Measurements from ENCODE around the gene TNFRSF13B. TPM values are rescaled to one million over a fixed set of nuclear protein-coding genes. Genes with fewer than 3 reads are reported as not detected.
"Not testable (repeated sequence)": the region's sequence is repeated elsewhere in the genome, so short reads cannot be mapped to it uniquely, and the experiment has no call there.

TNFRSF13B gene
- total and polyA plus RNA-seq, 2 donors (not counting 3 experiments of a cell fraction or from before 2014, with no cell fraction given) = not detected

DNA sequence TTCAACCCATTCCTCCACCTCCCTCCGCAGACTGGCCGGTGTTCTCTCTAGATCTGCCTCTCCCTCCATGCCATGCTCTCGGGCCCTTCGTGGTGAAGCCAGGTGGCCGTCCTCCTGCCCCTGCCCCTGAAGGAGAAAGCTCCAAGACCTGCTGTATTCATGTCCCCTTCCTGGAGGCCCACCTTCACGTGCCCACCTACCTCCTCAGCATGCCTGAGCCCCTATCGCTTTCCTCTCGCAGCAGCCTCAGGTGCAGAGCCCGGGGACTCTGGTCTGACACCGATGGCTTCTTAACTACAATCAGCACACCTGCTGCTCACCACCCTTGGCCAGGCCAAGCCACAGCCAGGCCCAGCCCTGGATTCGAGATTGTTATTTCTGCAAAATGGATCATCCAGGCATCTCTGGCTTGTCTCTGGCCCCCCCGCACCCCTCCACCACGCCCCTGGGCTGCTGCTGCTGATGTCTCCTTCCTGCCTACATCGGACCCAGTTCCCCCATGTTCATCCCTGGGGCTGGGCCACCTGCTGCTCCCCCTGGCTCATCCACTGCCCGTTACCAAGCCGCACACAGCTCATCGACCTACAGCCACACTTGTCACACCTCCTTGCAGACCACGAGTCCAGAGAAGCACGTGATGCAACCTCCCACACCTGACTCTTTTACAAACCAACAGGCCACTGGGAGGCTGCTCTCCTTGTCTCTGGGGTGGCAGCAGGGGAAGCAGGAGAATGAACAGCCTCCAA, 32.5 kb upstream of the TNFRSF13B start:
- no peak overlapping the region for H3K27ac ChIP-seq (ENCODE audit: insufficient read depth, low read depth, low read length)
- H3K36me3 ChIP-seq (ENCODE audit: control insufficient read depth in 2 of 2, extremely low read depth in 1 of 2, insufficient read depth in 2 of 2, low read length in 2 of 2) = no peaks in the 10 kb centered on the region
- CTCF ChIA-PET = no interaction called here
- H3K9ac ChIP-seq (replicated peaks; ENCODE audit: extremely low read depth, insufficient read depth, low read length) = no peak overlapping the region
- no peak for DNase-seq (ENCODE audit: low read depth, low spot score)
- H3K9me3 ChIP-seq (replicated peaks; ENCODE audit: control insufficient read depth, insufficient read depth, low read length) = no peaks in the 10 kb centered on the region
- no peaks in the 10 kb centered on the region for H3K79me2 ChIP-seq (ENCODE audit: control insufficient read depth, insufficient read depth, low read length)
- H3K4me3 ChIP-seq (replicated peaks in 1 of 3; ENCODE audit: insufficient read depth in 1 of 3, low read depth in 1 of 3, low read length in 3 of 3) = no peak overlapping the region
- dilution Hi-C loops (cut with MboI; ENCODE audit: extremely low pct_ligation_motif_present, low sequenced_read_pairs) (no loop called here), intact Hi-C loops (cut with micrococcal nuclease) (loop anchor here (5.0 to 10.0 kb wide), 4 partner anchors 60 to 310 kb away; partner anchors contain the start of genes FLCN and PLD6)
- H3K27me3 ChIP-seq (ENCODE audit: control insufficient read depth in 2 of 2, insufficient read depth in 2 of 2, low read length in 2 of 2) = no peaks in the 10 kb centered on the region
- POLR2A ChIA-PET = no interaction called here
- H2AFZ ChIP-seq (ENCODE audit: low read depth, low read length) = no peak overlapping the region
- no peaks in the 10 kb centered on the region for H3K4me1 ChIP-seq (ENCODE audit: control insufficient read depth, extremely low read depth, insufficient read depth, low read length)
- H3K9me1 ChIP-seq (replicated peaks; ENCODE audit: control insufficient read depth, extremely low read depth, insufficient read depth, low read length) = no peaks in the 10 kb centered on the region
- TF ChIP-seq POLR2AphosphoS5 (IDR thresholded peaks at IDR 0.05; ENCODE audit: insufficient read depth, low read depth, low read length) (no peak), POLR2A (IDR thresholded peaks at IDR 0.05; ENCODE audit: low read depth, low read length) (no peak), JUN (IDR thresholded peaks at IDR 0.05; ENCODE audit: borderline replicate concordance, insufficient read depth, insufficient read length, low read depth) (no peak), FOS (IDR thresholded peaks at IDR 0.05; ENCODE audit: borderline replicate concordance, insufficient read depth, low read length) (no peak), MYC (IDR thresholded peaks at IDR 0.05; ENCODE audit: low read depth, low read length) (no peak), GATA2 (IDR thresholded peaks at IDR 0.05; ENCODE audit: insufficient read depth, insufficient read length, low read depth, low read length) (no peak)
- TF ChIP-seq, protein P1, sequence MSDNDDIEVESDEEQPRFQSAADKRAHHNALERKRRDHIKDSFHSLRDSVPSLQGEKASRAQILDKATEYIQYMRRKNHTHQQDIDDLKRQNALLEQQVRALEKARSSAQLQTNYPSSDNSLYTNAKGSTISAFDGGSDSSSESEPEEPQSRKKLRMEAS (IDR thresholded peaks at IDR 0.05; ENCODE audit: insufficient read depth, insufficient read length) = no peak
- TF ChIP-seq, protein P2, sequence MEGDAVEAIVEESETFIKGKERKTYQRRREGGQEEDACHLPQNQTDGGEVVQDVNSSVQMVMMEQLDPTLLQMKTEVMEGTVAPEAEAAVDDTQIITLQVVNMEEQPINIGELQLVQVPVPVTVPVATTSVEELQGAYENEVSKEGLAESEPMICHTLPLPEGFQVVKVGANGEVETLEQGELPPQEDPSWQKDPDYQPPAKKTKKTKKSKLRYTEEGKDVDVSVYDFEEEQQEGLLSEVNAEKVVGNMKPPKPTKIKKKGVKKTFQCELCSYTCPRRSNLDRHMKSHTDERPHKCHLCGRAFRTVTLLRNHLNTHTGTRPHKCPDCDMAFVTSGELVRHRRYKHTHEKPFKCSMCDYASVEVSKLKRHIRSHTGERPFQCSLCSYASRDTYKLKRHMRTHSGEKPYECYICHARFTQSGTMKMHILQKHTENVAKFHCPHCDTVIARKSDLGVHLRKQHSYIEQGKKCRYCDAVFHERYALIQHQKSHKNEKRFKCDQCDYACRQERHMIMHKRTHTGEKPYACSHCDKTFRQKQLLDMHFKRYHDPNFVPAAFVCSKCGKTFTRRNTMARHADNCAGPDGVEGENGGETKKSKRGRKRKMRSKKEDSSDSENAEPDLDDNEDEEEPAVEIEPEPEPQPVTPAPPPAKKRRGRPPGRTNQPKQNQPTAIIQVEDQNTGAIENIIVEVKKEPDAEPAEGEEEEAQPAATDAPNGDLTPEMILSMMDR (IDR thresholded peaks at IDR 0.05; ENCODE audit: extremely low read depth in 1 of 2, insufficient read depth in 1 of 2, low read depth in 1 of 2, low read length in 2 of 2) = no peak
- no peak overlapping the region for H3K4me2 ChIP-seq (ENCODE audit: insufficient read depth, low read length)
- no peak for FAIRE-seq
- H4K20me1 ChIP-seq (replicated peaks; ENCODE audit: control insufficient read depth, extremely low read depth, insufficient read depth, low read length) = no peaks in the 10 kb centered on the region
- no TSS peak for BruUV-seq (replicated peaks)

DNA sequence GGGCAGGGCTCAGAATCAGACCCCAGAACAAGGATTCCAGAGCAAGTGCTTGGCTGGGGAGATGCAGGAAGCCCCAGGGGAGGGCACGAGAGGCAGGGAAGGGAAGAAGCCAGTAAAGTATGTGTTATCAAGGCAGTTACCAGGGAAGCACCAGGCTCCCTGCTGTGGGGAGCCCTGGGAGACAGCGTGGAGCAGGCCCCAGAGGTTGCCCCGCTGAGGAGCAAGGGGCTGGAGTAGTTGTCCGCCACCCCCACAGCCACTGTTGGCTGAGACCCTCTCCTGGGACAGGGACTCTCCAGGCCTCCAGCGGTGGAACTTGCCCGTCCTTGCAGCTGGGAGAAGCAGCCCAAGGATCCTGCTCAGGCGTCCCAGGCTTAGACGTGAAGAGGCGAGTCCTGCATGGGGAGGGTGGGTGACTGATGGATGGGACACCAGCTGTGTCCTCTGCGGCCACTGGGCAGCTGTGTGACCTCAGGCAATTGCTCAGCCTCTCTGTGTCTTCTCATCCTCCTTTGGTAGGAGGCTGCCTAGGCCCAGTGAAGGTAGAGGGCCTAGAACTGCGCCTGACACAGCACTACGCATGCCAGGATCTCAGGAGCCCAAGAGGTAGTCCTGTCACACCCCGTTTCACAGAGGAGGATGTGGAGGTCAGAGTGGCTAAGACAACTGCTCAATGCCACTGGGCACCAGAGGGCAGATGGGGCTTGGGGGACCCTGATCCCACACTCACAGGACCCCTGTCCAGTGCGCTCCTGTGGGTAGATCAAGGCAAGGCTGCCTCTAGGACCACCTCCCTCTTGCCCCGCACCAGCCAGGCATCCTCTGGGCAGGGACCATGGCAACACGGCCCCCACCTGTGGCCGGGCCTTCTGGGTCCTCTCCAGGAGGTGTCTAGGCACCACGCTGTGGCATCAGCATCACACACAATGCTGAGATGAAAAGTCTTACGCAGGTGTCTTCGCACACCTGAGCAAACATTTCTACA, 31.1 kb upstream of the TNFRSF13B start:
- BruUV-seq (replicated peaks); H3K4me1 ChIP-seq (ENCODE audit: control insufficient read depth, extremely low read depth, insufficient read depth, low read length); H3K9me1 ChIP-seq (replicated peaks; ENCODE audit: control insufficient read depth, extremely low read depth, insufficient read depth, low read length); POLR2A ChIA-PET; H3K27me3 ChIP-seq (ENCODE audit: control insufficient read depth in 2 of 2, insufficient read depth in 2 of 2, low read length in 2 of 2); H3K4me3 ChIP-seq (replicated peaks in 1 of 3; ENCODE audit: insufficient read depth in 1 of 3, low read depth in 1 of 3, low read length in 3 of 3); H3K9ac ChIP-seq (replicated peaks; ENCODE audit: extremely low read depth, insufficient read depth, low read length); H2AFZ ChIP-seq (ENCODE audit: low read depth, low read length); H4K20me1 ChIP-seq (replicated peaks; ENCODE audit: control insufficient read depth, extremely low read depth, insufficient read depth, low read length); H3K4me2 ChIP-seq (ENCODE audit: insufficient read depth, low read length); DNase-seq (ENCODE audit: low read depth, low spot score); H3K9me3 ChIP-seq (replicated peaks; ENCODE audit: control insufficient read depth, insufficient read depth, low read length); FAIRE-seq; dilution Hi-C loops (cut with MboI; ENCODE audit: extremely low pct_ligation_motif_present, low sequenced_read_pairs); H3K27ac ChIP-seq (ENCODE audit: insufficient read depth, low read depth, low read length); H3K36me3 ChIP-seq (ENCODE audit: control insufficient read depth in 2 of 2, extremely low read depth in 1 of 2, insufficient read depth in 2 of 2, low read length in 2 of 2); CTCF ChIA-PET; H3K79me2 ChIP-seq (ENCODE audit: control insufficient read depth, insufficient read depth, low read length): not testable (repeated sequence)
- intact Hi-C loops (cut with micrococcal nuclease) = loop anchor here (2.0 to 10.0 kb wide), 5 partner anchors 62 to 312 kb away; partner anchors contain the start of genes FLCN and PLD6
